ENCODE data around the gene FGD5. TPM values are rescaled to one million over a fixed set of nuclear protein-coding genes. Genes with fewer than 3 reads are reported as not detected.

The FGD5 gene
- polyA plus RNA-seq, 3 donors: 0.03 TPM; not detected in 2

GRCh38 chr3:14829811-14830210, 11.0 kb downstream of the FGD5 start:
- WGBS (ENCODE audit: insufficient coverage): 67% methylated on average over 2 of the region's 5 CpGs
- Histone ChIP-seq H3K4me2 (replicated peaks; ENCODE audit: extremely low read depth, low read length, poor library complexity, severe bottlenecking) (no peak overlapping the region), H3K4me1 (ENCODE audit: control insufficient read depth in 1 of 2, insufficient read depth in 2 of 2, low read length in 2 of 2) (no peaks in the 10 kb centered on the region), H3K79me2 (ENCODE audit: insufficient read depth, low read length) (no peaks in the 10 kb centered on the region), H3K9me3 (replicated peaks in 1 of 2; ENCODE audit: control insufficient read depth in 1 of 2, insufficient read depth in 1 of 2, low read length in 2 of 2) (no peaks in the 10 kb centered on the region), H3K27ac (ENCODE audit: low read depth in 1 of 2, low read length in 2 of 2) (no peak overlapping the region), H3K36me3 (replicated peaks in 1 of 2; ENCODE audit: control insufficient read depth in 1 of 2, insufficient read depth in 2 of 2, low read length in 2 of 2) (no peaks in the 10 kb centered on the region), H3K27me3 (ENCODE audit: control insufficient read depth in 2 of 2, insufficient read depth in 2 of 2, low read length in 2 of 2) (no peaks in the 10 kb centered on the region), H3K9ac (ENCODE audit: insufficient read depth, low read length, poor library complexity, severe bottlenecking) (no peak overlapping the region), H4K20me1 (ENCODE audit: insufficient read depth, low read length) (no peaks in the 10 kb centered on the region), H2AFZ (ENCODE audit: insufficient read depth, low read depth, low read length, poor library complexity, severe bottlenecking) (no peak overlapping the region), H3K4me3 (replicated peaks in 1 of 3; ENCODE audit: low read depth in 2 of 3, low read length in 3 of 3) (no peak overlapping the region)
- Mint-ChIP-seq H3K36me3 (no peaks in the 10 kb centered on the region), H3K27ac (no peak overlapping the region), H3K4me1 (no peaks in the 10 kb centered on the region), H3K4me3 (no peak overlapping the region), H3K27me3 (ENCODE audit: low read depth in 3 of 3) (peaks cover 2 to 3% (median 3%) of the 10 kb centered on the region in 3 donors), H3K9me3 (no peaks in the 10 kb centered on the region)
- DNase-seq: no peak
- intact Hi-C loops (cut with micrococcal nuclease): no loop called here
- TF ChIP-seq CTCF (IDR thresholded peaks at IDR 0.05): no peak

- H3K4me1 Mint-ChIP-seq: no peaks in the 10 kb centered on the region
- H3K9ac ChIP-seq (ENCODE audit: insufficient read depth, low read length, poor library complexity, severe bottlenecking): no peak overlapping the region
- H4K20me1 ChIP-seq (ENCODE audit: insufficient read depth, low read length): no peaks in the 10 kb centered on the region
- TF ChIP-seq CTCF (IDR thresholded peaks at IDR 0.05): no peak
- no peak overlapping the region for H2AFZ ChIP-seq (ENCODE audit: insufficient read depth, low read depth, low read length, poor library complexity, severe bottlenecking)
- H3K4me3 ChIP-seq (replicated peaks in 1 of 3; ENCODE audit: low read depth in 2 of 3, low read length in 3 of 3): no peak overlapping the region
- H3K9me3 Mint-ChIP-seq: no peaks in the 10 kb centered on the region
- no peaks in the 10 kb centered on the region for H3K4me1 ChIP-seq (ENCODE audit: control insufficient read depth in 1 of 2, insufficient read depth in 2 of 2, low read length in 2 of 2)
- no peak overlapping the region for H3K27ac ChIP-seq (ENCODE audit: low read depth in 1 of 2, low read length in 2 of 2)
- no peak overlapping the region for H3K4me3 Mint-ChIP-seq
- H3K27ac Mint-ChIP-seq: no peak overlapping the region
- intact Hi-C loops (cut with micrococcal nuclease): no loop called here
- H3K4me2 ChIP-seq (replicated peaks; ENCODE audit: extremely low read depth, low read length, poor library complexity, severe bottlenecking): no peak overlapping the region
- H3K9me3 ChIP-seq (replicated peaks in 1 of 2; ENCODE audit: control insufficient read depth in 1 of 2, insufficient read depth in 1 of 2, low read length in 2 of 2): no peaks in the 10 kb centered on the region
- DNase-seq: no peak
- peaks cover 3 to 5% (median 4%) of the 10 kb centered on the region in 3 donors for H3K27me3 Mint-ChIP-seq (ENCODE audit: low read depth in 3 of 3)
- no peaks in the 10 kb centered on the region for H3K36me3 ChIP-seq (replicated peaks in 1 of 2; ENCODE audit: control insufficient read depth in 1 of 2, insufficient read depth in 2 of 2, low read length in 2 of 2)
- H3K79me2 ChIP-seq (ENCODE audit: insufficient read depth, low read length): no peaks in the 10 kb centered on the region
- 78% methylated on average over 6 of the region's 8 CpGs for WGBS (ENCODE audit: insufficient coverage)
- H3K36me3 Mint-ChIP-seq: no peaks in the 10 kb centered on the region
- H3K27me3 ChIP-seq (ENCODE audit: control insufficient read depth in 2 of 2, insufficient read depth in 2 of 2, low read length in 2 of 2): no peaks in the 10 kb centered on the region
Observed at GRCh38 chr3:14831916-14832450, 13.2 kb downstream of the FGD5 start.
